Activated naive CD8-positive, alpha-beta T cell (primary cell): Measurements from ENCODE around the gene MSI2.

Experiments
- H3K27ac Mint-ChIP-seq: one replicate; pipeline ENCODE4 v1.8.0; 2021; ENCODE audit warnings: mixed read lengths
- H3K27me3 Mint-ChIP-seq: one replicate; pipeline ENCODE4 v1.8.0; 2021; ENCODE audit warnings: mixed read lengths
- H3K36me3 Mint-ChIP-seq: one replicate; pipeline ENCODE4 v1.8.0; 2021; ENCODE audit warnings: mixed read lengths
- H3K4me1 Mint-ChIP-seq: one replicate; pipeline ENCODE4 v1.8.0; 2021; ENCODE audit warnings: low read depth, mixed read lengths
- H3K4me3 Mint-ChIP-seq: one replicate; pipeline ENCODE4 v1.8.0; 2021; ENCODE audit warnings: mild to moderate bottlenecking, mixed read lengths
- H3K9me3 Mint-ChIP-seq: one replicate; pipeline ENCODE4 v1.8.0; 2021; ENCODE audit warnings: low read depth, mixed read lengths

MSI2 gene

GRCh38 chr17:57552114-57552624 is 295.8 kb downstream of the MSI2 start:
- Mint-ChIP-seq H3K4me1 (peaks cover 51% of the 10 kb centered on the region), H3K27ac (peak overlapping the region; percentile 28), H3K36me3 (peaks cover 2% of the 10 kb centered on the region), H3K27me3 (no peaks in the 10 kb centered on the region), H3K4me3 (no peak overlapping the region), H3K9me3 (no peaks in the 10 kb centered on the region)

- Mint-ChIP-seq H3K9me3 (no peaks in the 10 kb centered on the region), H3K36me3 (peaks cover 2% of the 10 kb centered on the region), H3K4me3 (no peak overlapping the region), H3K27me3 (no peaks in the 10 kb centered on the region), H3K27ac (no peak overlapping the region), H3K4me1 (peaks cover 46% of the 10 kb centered on the region)
Measured at GRCh38 chr17:57553526-57553925, 297.2 kb downstream of the MSI2 start.

- Mint-ChIP-seq H3K27ac (no peak overlapping the region), H3K9me3 (no peaks in the 10 kb centered on the region), H3K4me3 (no peak overlapping the region), H3K4me1 (peaks cover 44% of the 10 kb centered on the region), H3K36me3 (peaks cover 2% of the 10 kb centered on the region), H3K27me3 (no peaks in the 10 kb centered on the region)
Measured at GRCh38 chr17:57553991-57554825, 297.9 kb downstream of the MSI2 start.

GRCh38 chr17:57554826-57555635 is 298.7 kb downstream of the MSI2 start:
- peaks cover 2% of the 10 kb centered on the region for H3K36me3 Mint-ChIP-seq

GRCh38 chr17:57555636-57556175 is 299.4 kb downstream of the MSI2 start:
- no peak overlapping the region for H3K27ac Mint-ChIP-seq
- H3K4me1 Mint-ChIP-seq, result peaks cover 31% of the 10 kb centered on the region
- H3K36me3 Mint-ChIP-seq, result peaks cover 4% of the 10 kb centered on the region
- H3K4me3 Mint-ChIP-seq, result no peak overlapping the region
- H3K9me3 Mint-ChIP-seq, result no peaks in the 10 kb centered on the region
- H3K27me3 Mint-ChIP-seq, result no peaks in the 10 kb centered on the region

More at GRCh38 chr17:57554826-57555635, 298.7 kb downstream of the MSI2 start:
- no peaks in the 10 kb centered on the region for H3K9me3 Mint-ChIP-seq
- H3K4me3 Mint-ChIP-seq, result no peak overlapping the region
- H3K27me3 Mint-ChIP-seq, result no peaks in the 10 kb centered on the region
- H3K4me1 Mint-ChIP-seq, result peaks cover 37% of the 10 kb centered on the region
- no peak overlapping the region for H3K27ac Mint-ChIP-seq

- H3K27ac Mint-ChIP-seq, result no peak overlapping the region
- peaks cover 25% of the 10 kb centered on the region for H3K4me1 Mint-ChIP-seq
- H3K4me3 Mint-ChIP-seq, result no peak overlapping the region
- H3K27me3 Mint-ChIP-seq, result no peaks in the 10 kb centered on the region
- H3K36me3 Mint-ChIP-seq, result peaks cover 5% of the 10 kb centered on the region
- no peaks in the 10 kb centered on the region for H3K9me3 Mint-ChIP-seq
Measured at GRCh38 chr17:57556320-57556719, 300.0 kb downstream of the MSI2 start.

GRCh38 chr17:57556977-57557376 is 300.7 kb downstream of the MSI2 start:
- Mint-ChIP-seq H3K27me3 (no peaks in the 10 kb centered on the region), H3K36me3 (peaks cover 5% of the 10 kb centered on the region), H3K27ac (no peak overlapping the region), H3K4me1 (peaks cover 18% of the 10 kb centered on the region), H3K9me3 (no peaks in the 10 kb centered on the region), H3K4me3 (no peak overlapping the region)

GRCh38 chr17:57557416-57557815 is 301.1 kb downstream of the MSI2 start:
- Mint-ChIP-seq H3K9me3 (no peaks in the 10 kb centered on the region), H3K4me1 (peaks cover 14% of the 10 kb centered on the region), H3K36me3 (peaks cover 5% of the 10 kb centered on the region), H3K4me3 (no peak overlapping the region), H3K27me3 (no peaks in the 10 kb centered on the region), H3K27ac (no peak overlapping the region)

- H3K9me3 Mint-ChIP-seq, result no peaks in the 10 kb centered on the region
- H3K4me3 Mint-ChIP-seq, result no peak overlapping the region
- H3K4me1 Mint-ChIP-seq, result peaks cover 7% of the 10 kb centered on the region
- H3K27ac Mint-ChIP-seq, result no peak overlapping the region
- H3K27me3 Mint-ChIP-seq, result no peaks in the 10 kb centered on the region
- peaks cover 5% of the 10 kb centered on the region for H3K36me3 Mint-ChIP-seq
Measured at GRCh38 chr17:57557834-57558681, 301.7 kb downstream of the MSI2 start.

GRCh38 chr17:57559226-57559625 is 302.9 kb downstream of the MSI2 start:
- Mint-ChIP-seq H3K27ac (no peak overlapping the region), H3K27me3 (no peaks in the 10 kb centered on the region), H3K36me3 (peaks cover 5% of the 10 kb centered on the region), H3K9me3 (no peaks in the 10 kb centered on the region), H3K4me1 (peaks cover 3% of the 10 kb centered on the region), H3K4me3 (no peak overlapping the region)

GRCh38 chr17:57559634-57560318 is 303.5 kb downstream of the MSI2 start:
- Mint-ChIP-seq H3K36me3 (peaks cover 5% of the 10 kb centered on the region), H3K4me3 (no peak overlapping the region), H3K4me1 (no peaks in the 10 kb centered on the region), H3K27me3 (no peaks in the 10 kb centered on the region), H3K27ac (no peak overlapping the region), H3K9me3 (no peaks in the 10 kb centered on the region)

GRCh38 chr17:57560319-57560705 is 304.0 kb downstream of the MSI2 start:
- Mint-ChIP-seq H3K9me3 (no peaks in the 10 kb centered on the region), H3K27me3 (no peaks in the 10 kb centered on the region), H3K27ac (no peak overlapping the region), H3K4me1 (peaks cover under 1% of the 10 kb centered on the region), H3K36me3 (peaks cover 7% of the 10 kb centered on the region), H3K4me3 (no peak overlapping the region)

- Mint-ChIP-seq H3K9me3 (no peaks in the 10 kb centered on the region), H3K4me1 (peaks cover 2% of the 10 kb centered on the region), H3K27me3 (no peaks in the 10 kb centered on the region), H3K36me3 (peaks cover 8% of the 10 kb centered on the region), H3K27ac (no peak overlapping the region), H3K4me3 (no peak overlapping the region)
Measured at GRCh38 chr17:57561072-57561861, 304.9 kb downstream of the MSI2 start.
